Activated T-cell treated with anti-CD3 and anti-CD28 coated beads, Interleukin-2, amount 50 U/mL, for 24 hours (primary cell): Measurements from ENCODE around the gene RUNDC1.
"Not testable (repeated sequence)": the region's sequence is repeated elsewhere in the genome, so short reads cannot be mapped to it uniquely, and the experiment has no call there.

Experiments
- DNase-seq: peaks from one replicate; pipeline ENCODE4 v3.0.0-alpha.2; 2020
- H3K27ac Mint-ChIP-seq: 2 replicates; pipeline ENCODE4 v1.8.0; 2020; ENCODE audit warnings: mild to moderate bottlenecking, mixed read lengths
- H3K27me3 Mint-ChIP-seq: 2 replicates; pipeline ENCODE4 v1.8.0; 2020; ENCODE audit warnings: mixed read lengths
- H3K36me3 Mint-ChIP-seq: 2 replicates; pipeline ENCODE4 v1.8.0; 2020; ENCODE audit warnings: low read depth, mixed read lengths
- H3K4me1 Mint-ChIP-seq: 2 replicates; pipeline ENCODE4 v1.8.0; 2020; ENCODE audit warnings: low read depth, mixed read lengths
- H3K4me3 Mint-ChIP-seq: 2 replicates; pipeline ENCODE4 v1.8.0; 2020; ENCODE audit warnings: mild to moderate bottlenecking, moderate library complexity, mixed read lengths
- H3K9me3 Mint-ChIP-seq: 2 replicates; pipeline ENCODE4 v1.8.0; 2020; ENCODE audit warnings: mixed read lengths

RUNDC1 gene

GRCh38 chr17:42979511-42980273 is 673 bp upstream of the RUNDC1 start, which contains the start of gene PTGES3L:
Gene PTGES3L (minus strand): TSS chr17:42980080. CDS start chr17:42980053, 27 bp downstream.
- Mint-ChIP-seq H3K27me3 (no peaks in the 10 kb centered on the region), H3K4me1 (peaks cover 38% of the 10 kb centered on the region), H3K4me3 (peak within 1 kb of the TSS; percentile 99), H3K27ac (peak within 1 kb of the TSS; percentile 99), H3K36me3 (peaks cover 36% of the 10 kb centered on the region), H3K9me3 (no peaks in the 10 kb centered on the region)
- DNase-seq = no peak

DNA sequence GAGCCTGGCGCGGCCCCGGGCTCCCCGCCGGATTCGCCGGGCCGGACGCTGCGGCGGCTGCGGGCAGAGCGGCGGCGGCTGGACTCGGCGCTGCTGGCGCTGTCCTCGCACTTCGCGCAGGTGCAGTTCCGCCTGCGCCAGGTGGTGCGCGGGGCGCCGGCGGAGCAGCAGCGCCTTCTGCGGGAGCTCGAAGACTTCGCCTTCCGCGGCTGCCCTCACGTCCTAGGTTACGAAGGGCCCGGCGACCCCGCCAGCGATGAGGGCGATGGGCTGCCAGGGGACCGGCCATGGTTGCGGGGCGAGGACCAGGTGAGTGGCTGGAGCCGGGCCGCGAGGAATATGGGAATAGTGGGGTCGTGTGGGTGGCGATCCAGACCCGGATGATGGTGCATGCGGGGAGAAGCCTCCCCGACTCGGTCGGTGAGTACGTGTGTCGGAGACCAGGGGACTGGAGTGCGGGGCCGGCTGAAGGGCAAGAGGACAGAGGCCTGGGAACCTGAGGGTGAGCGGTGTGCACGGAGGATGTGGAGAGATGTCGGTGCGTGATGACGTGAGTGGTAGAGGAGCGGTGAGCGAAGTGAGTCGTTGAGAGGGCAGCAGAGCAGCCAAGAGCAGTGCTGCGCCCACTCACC is 517 bp downstream of the RUNDC1 start:
- Mint-ChIP-seq H3K36me3 (peaks cover 47% of the 10 kb centered on the region), H3K27me3 (no peaks in the 10 kb centered on the region), H3K4me3 (peak overlapping the region; percentile 99), H3K4me1 (peaks cover 43% of the 10 kb centered on the region), H3K9me3 (no peaks in the 10 kb centered on the region), H3K27ac (peak overlapping the region; percentile 99)
- peak; percentile 71 for DNase-seq

DNA sequence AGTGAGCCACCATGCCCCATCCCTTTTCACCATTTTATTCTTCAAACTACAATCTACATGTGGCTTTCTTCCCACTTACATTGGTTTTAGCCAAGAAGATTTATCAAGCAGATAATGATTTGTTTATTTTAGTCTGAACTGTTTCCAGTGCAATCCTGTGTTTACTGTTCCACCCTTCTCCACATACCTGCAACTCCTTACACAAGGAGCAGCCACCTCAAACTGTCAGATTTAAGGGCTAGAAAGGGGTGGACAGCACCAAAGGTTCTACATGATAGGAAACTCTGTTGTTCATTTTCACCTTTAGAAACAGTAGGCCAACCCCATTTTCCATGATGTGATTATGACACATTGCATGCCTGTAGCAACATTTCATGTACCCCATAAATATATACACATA is 1.9 kb downstream of the RUNDC1 start:
- peak overlapping the region; percentile 76 for H3K27ac Mint-ChIP-seq
- H3K36me3 Mint-ChIP-seq = peaks cover 60% of the 10 kb centered on the region
- no peaks in the 10 kb centered on the region for H3K9me3 Mint-ChIP-seq
- H3K4me1 Mint-ChIP-seq = peaks cover 43% of the 10 kb centered on the region
- no peak for DNase-seq
- no peaks in the 10 kb centered on the region for H3K27me3 Mint-ChIP-seq
- H3K4me3 Mint-ChIP-seq = peak overlapping the region; percentile 99

- H3K27me3 Mint-ChIP-seq = no peaks in the 10 kb centered on the region
- H3K4me3 Mint-ChIP-seq = no peak overlapping the region
- no peak overlapping the region for H3K27ac Mint-ChIP-seq
- DNase-seq = no peak
- peaks cover 30% of the 10 kb centered on the region for H3K4me1 Mint-ChIP-seq
- H3K36me3 Mint-ChIP-seq = peaks cover 85% of the 10 kb centered on the region
- H3K9me3 Mint-ChIP-seq = no peaks in the 10 kb centered on the region
Observed at GRCh38 chr17:42985225-42985624, 4.9 kb downstream of the RUNDC1 start.

GRCh38 chr17:42989141-42989540 is 8.8 kb downstream of the RUNDC1 start:
- H3K27me3 Mint-ChIP-seq = no peaks in the 10 kb centered on the region
- no peaks in the 10 kb centered on the region for H3K9me3 Mint-ChIP-seq
- peaks cover 95% of the 10 kb centered on the region for H3K36me3 Mint-ChIP-seq
- peaks cover 10% of the 10 kb centered on the region for H3K4me1 Mint-ChIP-seq
- no peak overlapping the region for H3K27ac Mint-ChIP-seq
- DNase-seq = no peak
- no peak overlapping the region for H3K4me3 Mint-ChIP-seq

- Mint-ChIP-seq H3K36me3 (peaks cover 94% of the 10 kb centered on the region), H3K9me3 (no peaks in the 10 kb centered on the region), H3K4me3 (no peak overlapping the region), H3K4me1 (peaks cover 5% of the 10 kb centered on the region), H3K27ac (peak overlapping the region; percentile 49), H3K27me3 (no peaks in the 10 kb centered on the region)
- no peak for DNase-seq
Observed at GRCh38 chr17:42989726-42990652, 9.6 kb downstream of the RUNDC1 start.

DNA sequence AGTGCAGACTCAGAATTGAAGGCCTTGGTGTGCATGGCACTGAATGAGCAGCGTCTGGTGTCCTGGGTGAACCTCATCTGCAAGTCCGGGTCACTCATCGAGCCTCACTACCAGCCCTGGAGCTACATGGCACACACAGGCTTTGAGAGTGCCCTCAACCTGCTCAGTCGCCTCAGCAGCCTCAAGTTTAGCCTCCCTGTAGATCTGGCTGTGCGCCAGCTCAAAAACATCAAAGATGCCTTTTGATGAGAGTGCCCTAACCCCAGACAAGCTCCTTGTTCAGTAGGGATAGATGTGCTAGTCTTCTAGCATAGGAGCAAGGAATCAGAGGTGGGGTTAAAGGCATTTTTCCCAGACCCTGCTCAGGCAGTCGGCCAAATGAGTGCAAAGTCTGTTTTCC is 11.1 kb downstream of the RUNDC1 start:
- Mint-ChIP-seq H3K27ac (no peak overlapping the region), H3K27me3 (no peaks in the 10 kb centered on the region), H3K4me1 (no peaks in the 10 kb centered on the region), H3K36me3 (peaks cover 83% of the 10 kb centered on the region), H3K4me3 (no peak overlapping the region), H3K9me3 (no peaks in the 10 kb centered on the region)
- DNase-seq = no peak

DNA sequence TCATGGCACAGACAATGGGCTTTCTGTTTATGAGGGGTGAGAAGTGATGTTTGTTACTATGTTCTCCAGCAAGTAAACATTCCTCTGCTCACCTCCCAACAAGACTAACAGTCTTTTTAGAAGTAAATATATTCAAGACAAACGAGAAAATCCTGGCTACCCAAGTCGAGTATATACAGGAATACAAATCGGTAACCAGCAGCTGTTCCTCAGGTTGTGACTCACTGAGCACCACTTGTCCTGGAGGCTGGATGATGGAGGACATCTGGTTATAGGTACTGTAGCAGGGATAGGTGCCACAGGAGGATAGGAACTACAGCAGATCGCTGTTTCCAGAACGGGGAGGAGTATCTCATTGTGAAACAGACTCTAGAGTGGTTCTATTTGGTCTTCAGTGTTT is 12.5 kb downstream of the RUNDC1 start:
- no peak for DNase-seq
- H3K4me1 Mint-ChIP-seq = peaks cover 10% of the 10 kb centered on the region
- H3K27me3 Mint-ChIP-seq = no peaks in the 10 kb centered on the region
- no peaks in the 10 kb centered on the region for H3K9me3 Mint-ChIP-seq
- H3K27ac Mint-ChIP-seq = no peak overlapping the region
- peaks cover 71% of the 10 kb centered on the region for H3K36me3 Mint-ChIP-seq
- no peak overlapping the region for H3K4me3 Mint-ChIP-seq

DNA sequence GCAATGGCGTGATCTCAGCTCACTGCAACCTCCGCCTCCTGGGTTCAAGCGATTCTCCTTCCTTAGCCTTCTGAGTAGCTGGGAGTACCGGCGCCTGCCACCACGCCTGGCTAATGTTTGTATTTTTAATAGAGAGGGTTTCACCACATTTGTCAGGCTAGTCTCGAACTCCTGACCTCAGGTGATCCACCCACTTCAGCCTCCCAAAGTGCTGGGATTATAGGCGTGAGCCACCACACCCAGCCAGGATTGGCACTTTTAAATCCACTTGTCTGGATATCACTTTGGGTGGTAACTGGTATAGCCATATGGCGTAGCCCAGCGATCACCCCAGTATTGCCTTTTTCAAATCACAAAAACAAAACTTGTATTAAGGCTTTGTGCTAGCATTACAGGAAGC is 13.5 kb downstream of the RUNDC1 start:
- not testable (repeated sequence) for H3K4me3 Mint-ChIP-seq, H3K27ac Mint-ChIP-seq, H3K9me3 Mint-ChIP-seq, H3K27me3 Mint-ChIP-seq, DNase-seq
- H3K4me1 Mint-ChIP-seq = peaks cover 12% of the 10 kb centered on the region
- peaks cover 68% of the 10 kb centered on the region for H3K36me3 Mint-ChIP-seq

DNA sequence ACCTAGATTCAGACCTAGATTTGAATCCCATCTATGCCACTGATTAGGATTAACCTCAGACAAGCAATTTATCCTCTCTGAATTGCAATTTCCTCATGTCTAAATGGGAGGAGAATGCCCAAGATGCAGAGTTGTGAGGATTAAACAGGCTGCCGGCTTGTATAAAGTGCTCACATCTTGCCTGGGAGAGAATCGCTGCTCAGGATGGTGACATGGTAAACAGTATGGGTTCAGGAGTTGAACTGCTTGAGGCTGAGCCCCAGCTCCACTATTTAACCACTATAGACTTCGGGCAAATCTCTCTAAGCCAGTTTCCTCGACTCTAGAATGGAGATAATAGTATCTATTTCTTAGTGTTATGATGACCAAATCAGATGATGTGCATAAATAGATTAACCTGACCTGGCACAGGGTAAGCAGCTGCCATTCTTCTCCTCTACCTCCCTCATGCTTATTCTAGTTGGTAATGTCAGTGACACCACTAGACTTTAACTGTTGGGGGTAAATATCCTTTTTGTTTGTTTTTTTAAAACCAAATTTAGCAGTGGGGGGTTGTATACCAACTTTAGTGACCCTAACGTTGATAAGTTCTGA is 17.1 kb downstream of the RUNDC1 start:
- H3K9me3 Mint-ChIP-seq = no peaks in the 10 kb centered on the region
- H3K36me3 Mint-ChIP-seq = peaks cover 68% of the 10 kb centered on the region
- no peak for DNase-seq
- H3K4me1 Mint-ChIP-seq = peaks cover 32% of the 10 kb centered on the region
- H3K4me3 Mint-ChIP-seq = peak overlapping the region; percentile 98
- no peaks in the 10 kb centered on the region for H3K27me3 Mint-ChIP-seq
- H3K27ac Mint-ChIP-seq = peak overlapping the region; percentile 100

GRCh38 chr17:42997984-42998938 is 17.9 kb downstream of the RUNDC1 start, which contains the start of gene RPL27:
Gene RPL27 (plus strand): TSS chr17:42998419. CDS start chr17:42998751, 332 bp downstream.
- Mint-ChIP-seq H3K4me3 (peak within 1 kb of the TSS; percentile 98), H3K4me1 (peaks cover 38% of the 10 kb centered on the region), H3K27me3 (no peaks in the 10 kb centered on the region), H3K27ac (peak within 1 kb of the TSS; percentile 100), H3K9me3 (no peaks in the 10 kb centered on the region), H3K36me3 (peaks cover 68% of the 10 kb centered on the region)
- DNase-seq = peak; percentile 98

GRCh38 chr17:42999003-42999525 is 18.7 kb downstream of the RUNDC1 start:
- Mint-ChIP-seq H3K9me3 (no peaks in the 10 kb centered on the region), H3K27ac (peak overlapping the region; percentile 100), H3K4me3 (peak overlapping the region; percentile 98), H3K36me3 (peaks cover 68% of the 10 kb centered on the region), H3K27me3 (no peaks in the 10 kb centered on the region), H3K4me1 (peaks cover 43% of the 10 kb centered on the region)
- DNase-seq = no peak

DNA sequence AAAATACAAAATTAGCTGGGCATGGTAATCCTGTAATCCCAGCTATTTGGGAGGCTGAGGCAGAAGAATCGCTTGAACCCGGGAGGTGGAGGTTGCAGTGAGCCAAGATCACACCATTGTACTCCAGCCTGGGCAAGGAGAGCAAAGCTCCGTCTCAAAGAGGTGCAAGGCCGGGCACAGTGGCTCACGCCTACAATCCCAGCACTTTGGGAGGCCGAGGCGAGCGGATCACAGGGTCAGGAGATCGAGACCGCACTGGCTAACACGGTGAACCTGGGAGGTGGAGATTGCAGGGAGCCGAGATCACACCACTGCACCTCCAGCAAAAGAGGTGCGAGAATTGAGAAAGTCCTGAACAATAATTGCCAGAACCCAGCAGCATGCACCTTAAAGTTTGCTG is 20.5 kb downstream of the RUNDC1 start:
- not testable (repeated sequence) for H3K9me3 Mint-ChIP-seq, H3K27me3 Mint-ChIP-seq, DNase-seq
- Mint-ChIP-seq H3K4me3 (peak overlapping the region; percentile 60), H3K4me1 (peaks cover 53% of the 10 kb centered on the region), H3K27ac (peak overlapping the region; percentile 100), H3K36me3 (peaks cover 73% of the 10 kb centered on the region)
